HG03135 (cell line): ENCODE measurements around the gene PTPRZ1.

Experiments used
- ATAC-seq: cut with Tn5 transposase; IDR thresholded peaks from one replicate; pipeline ENCODE4 v1.9.1; 2021; ENCODE audit warnings: mild to moderate bottlenecking, moderate library complexity; ENCODE audit not compliant: unreplicated experiment

The PTPRZ1 gene

GRCh38 chr7:121872831-121873288 is at the start of gene PTPRZ1:
Gene PTPRZ1 (plus strand): TSS chr7:121873161. CDS start chr7:121873500, 339 bp downstream.
- ATAC-seq, result no peak

GRCh38 chr7:121824276-121824675 is 48.7 kb upstream of the PTPRZ1 start:
- no peak for ATAC-seq

DNA sequence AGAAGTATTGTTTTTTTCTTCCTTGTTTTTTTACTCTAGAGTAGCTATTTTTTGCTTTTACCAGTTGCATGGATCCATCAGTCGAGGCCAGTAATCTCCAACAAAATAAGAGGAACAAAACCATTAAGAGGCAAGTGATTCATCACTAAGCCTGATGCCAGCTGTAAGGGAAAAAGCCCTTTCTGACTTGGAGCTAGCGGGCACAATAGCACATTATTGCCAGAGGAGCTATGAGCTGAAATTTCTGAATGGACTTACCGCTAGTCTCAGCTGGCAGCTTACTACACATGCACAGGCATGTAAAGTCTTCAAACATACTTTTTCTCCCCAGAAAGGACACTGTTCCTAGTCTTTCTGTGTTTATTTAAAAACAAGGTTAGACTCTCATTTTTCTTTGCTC is 41.6 kb upstream of the PTPRZ1 start:
- ATAC-seq, result no peak

DNA sequence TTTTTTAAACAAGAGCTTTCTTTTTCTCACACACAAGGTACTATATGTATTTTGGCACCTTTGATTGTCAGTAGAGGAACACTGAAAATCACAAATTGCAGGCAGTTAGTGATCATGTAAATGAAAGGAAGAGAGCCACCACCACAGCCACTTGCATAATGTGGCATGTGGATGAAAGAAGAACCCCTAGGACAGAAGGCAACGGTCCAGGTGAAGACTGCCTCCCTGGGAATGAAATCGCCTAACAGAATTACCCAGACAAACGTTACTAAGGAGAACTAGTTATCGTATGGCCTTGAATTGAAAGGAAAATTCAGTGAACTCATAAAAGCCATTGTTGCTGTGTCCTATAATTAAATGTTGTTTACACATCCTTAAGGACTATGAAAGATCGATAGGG is 41.2 kb upstream of the PTPRZ1 start:
- no peak for ATAC-seq

GRCh38 chr7:121832347-121832746 is 40.6 kb upstream of the PTPRZ1 start:
- ATAC-seq, result no peak

DNA sequence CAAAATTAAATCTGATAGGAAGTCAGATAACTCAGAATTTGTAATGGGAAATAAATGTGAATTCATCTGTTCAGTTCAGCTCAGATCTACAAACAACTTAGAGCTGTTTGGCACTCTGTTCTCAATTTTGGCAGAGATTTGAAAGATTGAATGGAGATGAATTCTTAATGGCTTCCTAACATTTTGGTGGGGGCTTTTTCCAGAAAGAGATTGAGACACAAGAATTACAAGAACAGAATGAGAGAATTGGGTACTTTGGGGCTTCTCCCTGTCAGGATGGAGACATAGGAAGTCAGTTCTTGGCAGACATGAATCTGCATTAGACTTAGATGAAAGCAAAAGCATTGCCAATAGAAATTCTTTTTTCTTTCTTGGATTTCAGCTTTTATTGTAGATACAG is 39.0 kb upstream of the PTPRZ1 start:
- no peak for ATAC-seq

DNA sequence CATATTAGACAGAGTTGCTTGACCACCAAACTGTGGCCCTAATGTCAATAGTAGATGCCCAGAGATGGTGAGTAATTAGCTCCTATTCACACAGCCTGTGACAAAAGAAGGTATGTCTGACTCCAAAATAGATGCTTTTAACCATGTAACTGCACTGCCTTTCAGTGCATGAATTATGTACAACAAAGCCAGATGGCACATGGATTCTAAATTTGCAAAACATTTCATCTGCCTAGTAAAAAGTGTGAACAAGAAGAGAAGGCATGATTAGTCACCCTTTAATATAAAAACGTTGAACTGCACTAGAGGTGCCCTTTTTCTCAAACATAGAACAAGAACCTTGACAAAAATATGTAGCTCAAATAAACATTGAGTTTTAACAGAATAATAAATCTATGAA is 35.5 kb upstream of the PTPRZ1 start:
- no peak for ATAC-seq

GRCh38 chr7:121847041-121847440 is 25.9 kb upstream of the PTPRZ1 start:
- no peak for ATAC-seq

DNA sequence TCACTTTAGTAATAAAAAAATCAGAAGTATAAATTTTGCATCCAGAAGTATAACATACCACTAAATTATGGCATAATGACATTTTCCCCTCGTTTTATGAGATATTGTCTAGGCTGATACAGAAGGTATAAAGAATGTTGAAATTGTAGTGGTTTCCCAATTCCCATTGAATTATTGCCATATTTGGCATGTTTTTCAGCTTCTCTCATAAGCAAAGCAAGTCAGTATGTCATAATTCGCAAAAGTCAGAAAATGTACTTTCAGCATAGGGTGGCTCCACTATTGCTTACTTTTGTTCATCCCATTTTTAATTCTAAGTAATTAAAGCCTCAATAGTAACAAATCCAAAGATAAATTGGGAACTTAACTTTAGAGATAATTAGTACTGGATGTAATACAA is 19.7 kb upstream of the PTPRZ1 start:
- no peak for ATAC-seq

DNA sequence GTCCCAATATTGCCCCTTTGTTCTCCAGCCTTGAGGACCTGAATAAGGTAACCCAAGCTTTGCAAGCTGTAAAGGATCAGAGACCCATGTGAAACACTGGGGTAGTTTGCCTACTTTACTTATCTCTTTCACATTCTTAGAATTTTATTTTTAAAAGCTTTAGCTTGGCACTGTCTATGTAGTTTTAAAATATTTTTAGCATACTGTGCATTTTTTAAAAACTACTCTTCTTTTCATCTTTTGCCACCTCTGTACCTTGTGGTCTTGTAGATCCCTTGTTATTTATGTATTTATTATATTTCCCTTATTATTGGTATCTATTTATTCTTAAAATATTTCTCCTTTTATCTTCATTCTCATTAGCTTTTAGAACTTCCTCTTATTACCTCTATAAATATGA is 12.0 kb upstream of the PTPRZ1 start:
- no peak for ATAC-seq

GRCh38 chr7:121862591-121862990 is 10.4 kb upstream of the PTPRZ1 start:
- ATAC-seq, result no peak

DNA sequence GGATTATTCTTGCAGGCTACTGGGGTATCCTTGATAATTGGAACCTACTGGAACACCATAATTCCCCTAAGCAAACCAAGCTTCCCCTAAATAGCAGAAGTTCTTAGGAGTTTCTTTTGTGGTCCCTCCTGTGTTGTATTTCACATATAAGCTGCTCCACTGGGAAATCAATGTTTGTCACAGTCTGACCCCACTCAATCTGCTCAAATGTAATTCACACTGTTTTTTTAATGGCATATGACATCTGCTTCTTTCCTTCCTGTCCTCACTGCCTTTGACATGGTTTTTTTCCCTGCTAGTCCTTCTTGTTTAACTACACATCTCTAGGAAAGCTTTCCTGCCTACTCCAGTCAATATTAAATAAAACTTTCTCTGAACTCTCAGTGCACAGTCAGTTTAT is 1.8 kb upstream of the PTPRZ1 start:
- no peak for ATAC-seq

DNA sequence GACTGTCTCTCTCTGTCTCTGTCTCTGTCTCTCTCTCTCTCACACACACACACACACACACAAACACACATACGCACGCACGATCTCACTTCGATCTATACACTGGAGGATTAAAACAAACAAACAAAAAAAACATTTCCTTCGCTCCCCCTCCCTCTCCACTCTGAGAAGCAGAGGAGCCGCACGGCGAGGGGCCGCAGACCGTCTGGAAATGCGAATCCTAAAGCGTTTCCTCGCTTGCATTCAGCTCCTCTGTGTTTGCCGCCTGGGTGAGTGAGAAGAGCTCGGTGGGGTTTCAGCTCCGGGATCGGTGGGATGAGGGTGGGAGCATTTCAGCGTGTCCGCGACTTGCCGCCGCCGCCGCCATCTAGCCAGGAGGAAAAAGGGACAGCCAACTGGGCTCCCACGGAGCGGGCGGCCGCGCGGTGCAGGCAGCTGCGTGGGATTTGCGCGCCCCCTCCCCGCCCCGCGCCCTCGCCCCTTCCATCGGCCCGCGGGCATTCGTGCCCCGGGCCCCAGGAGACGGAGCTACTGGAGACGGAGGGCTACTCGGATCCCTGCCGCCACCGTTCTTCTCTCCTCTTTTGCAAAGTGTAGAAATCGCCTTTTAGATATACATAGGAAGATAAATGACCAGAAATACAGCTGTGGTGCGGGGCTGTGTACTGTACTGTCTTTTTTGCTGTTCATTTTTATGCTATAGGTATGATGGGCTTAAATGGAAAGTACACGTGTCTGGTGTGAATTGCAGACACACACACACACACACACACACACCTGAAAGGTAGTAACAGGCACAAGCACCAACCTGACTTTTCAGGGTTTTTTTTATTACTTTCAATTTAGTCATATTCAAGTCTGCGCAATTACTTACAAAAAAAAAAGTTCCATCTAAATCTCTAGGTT is 581 bp downstream of the PTPRZ1 start:
- ATAC-seq, result no peak

DNA sequence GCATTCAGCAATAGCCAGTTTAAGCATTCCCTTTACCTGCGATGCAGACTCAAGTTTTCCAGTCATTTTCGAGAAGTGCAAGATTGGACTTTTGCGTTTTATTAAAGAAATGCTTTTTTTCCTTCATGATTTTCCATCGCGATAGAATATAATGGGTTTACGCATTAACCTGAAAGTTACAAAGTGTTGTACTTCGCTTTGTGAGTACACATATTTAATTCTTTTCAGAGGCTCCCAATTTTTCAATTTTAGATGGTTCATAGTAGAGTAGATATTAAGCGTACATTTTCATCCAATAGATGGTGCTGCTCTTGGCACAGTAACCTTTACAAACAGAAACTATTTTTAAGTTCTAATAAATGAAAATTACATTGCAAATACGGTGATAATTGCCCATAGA is 1.3 kb downstream of the PTPRZ1 start:
- no peak for ATAC-seq

DNA sequence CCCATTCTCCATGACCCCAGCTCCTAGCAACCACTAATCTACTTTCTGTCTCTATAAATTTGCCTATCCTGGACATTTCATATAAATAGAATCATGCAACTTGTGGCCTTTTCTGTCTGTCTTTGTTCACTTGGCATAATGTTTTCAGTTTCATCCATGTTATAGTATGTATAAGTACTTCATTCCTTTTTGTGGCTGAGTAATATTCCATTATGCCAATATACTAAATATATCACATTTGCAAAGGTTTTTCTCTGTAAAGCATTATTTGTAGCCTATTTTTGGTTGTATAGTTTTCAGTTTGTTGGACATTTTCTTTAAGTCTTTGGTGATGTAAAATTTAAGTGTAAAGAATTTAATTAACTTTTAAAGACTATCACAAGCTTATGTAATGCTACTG is 2.2 kb downstream of the PTPRZ1 start:
- no peak for ATAC-seq

DNA sequence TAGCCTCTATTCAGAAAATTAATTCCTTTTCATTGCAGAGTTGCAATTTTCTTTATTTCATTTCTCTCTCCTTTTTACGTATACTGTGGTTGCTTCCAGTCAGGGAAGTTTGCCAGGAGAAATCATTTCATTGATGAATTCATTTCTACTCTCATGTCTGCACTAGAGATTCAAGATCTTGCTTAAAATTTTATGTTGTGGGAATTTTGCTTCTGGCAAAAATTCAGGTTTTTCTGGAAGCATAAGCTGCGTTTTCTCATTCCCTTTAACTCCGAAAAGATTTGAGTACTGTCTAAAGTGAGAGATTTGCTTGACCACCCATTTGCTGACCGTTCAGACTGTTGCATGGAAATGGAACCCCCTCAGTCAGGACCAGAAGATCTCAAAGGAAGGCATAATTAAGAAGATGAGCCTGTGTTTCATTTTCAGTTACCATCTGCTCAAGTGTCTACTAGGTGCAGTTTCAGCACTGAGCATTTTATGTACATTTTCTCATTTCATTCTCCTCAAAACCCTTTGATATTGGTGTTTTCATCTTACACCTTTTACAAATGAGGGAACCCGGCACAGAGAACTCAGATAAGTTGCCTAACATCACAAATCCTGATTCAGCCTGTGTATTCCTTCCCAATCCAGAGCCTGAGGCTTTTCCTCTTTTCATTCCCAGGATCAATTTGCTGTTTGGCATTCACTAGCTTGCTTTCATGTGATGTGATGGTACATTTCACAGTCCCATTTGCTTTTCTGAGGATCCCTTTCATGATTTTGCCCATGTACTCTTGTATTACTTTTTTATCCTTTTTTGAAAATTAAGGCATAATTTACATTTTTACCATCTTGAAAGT is 3.9 kb downstream of the PTPRZ1 start:
- ATAC-seq, result no peak

DNA sequence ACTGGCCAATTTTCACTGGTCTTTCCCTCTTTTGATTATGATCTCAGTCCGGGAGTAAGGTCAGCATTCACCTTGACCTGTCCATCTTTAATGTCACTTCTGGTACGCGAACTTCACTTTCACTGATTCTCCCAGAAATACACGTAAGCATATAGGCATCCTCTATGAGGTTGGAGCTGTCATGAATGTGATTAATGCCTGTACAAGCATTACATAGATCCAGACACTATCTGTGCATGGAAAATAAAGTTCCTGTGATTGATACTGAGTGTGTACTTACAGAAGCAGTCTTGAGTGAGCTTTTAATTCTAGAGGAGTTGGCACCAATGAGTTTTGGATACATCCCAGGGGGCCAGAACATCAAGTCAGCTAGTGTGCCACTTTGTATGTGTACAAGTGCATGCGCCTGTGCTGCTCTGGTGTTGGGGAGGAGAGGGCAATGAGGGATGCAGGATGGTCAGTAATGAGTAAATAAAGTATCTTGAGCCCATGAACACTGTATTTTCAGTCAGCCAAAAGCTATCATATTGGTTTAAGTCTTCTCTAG is 6.0 kb downstream of the PTPRZ1 start:
- no peak for ATAC-seq

- ATAC-seq, result no peak
Observed at GRCh38 chr7:121879544-121879943, 6.6 kb downstream of the PTPRZ1 start.

DNA sequence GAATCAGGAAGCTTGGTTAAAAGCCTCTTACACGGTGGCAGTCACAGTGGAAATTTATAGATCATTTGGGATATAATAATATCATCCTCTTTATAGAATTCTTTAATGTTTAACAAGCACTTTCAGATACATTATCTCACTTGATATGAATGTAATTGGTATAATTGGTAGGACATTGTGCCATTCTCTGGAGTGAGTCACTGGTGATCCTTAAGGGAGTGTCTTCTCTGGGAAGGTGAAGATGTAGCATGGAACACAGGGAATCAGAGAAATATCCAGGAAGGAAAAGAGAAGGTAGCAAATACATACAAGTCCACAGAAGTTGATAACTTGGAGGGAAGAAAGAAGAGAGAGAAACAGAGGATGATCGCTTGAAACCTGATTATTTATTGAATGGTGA is 9.8 kb downstream of the PTPRZ1 start:
- no peak for ATAC-seq

- no peak for ATAC-seq
Observed at GRCh38 chr7:121885166-121885920, 12.4 kb downstream of the PTPRZ1 start.

DNA sequence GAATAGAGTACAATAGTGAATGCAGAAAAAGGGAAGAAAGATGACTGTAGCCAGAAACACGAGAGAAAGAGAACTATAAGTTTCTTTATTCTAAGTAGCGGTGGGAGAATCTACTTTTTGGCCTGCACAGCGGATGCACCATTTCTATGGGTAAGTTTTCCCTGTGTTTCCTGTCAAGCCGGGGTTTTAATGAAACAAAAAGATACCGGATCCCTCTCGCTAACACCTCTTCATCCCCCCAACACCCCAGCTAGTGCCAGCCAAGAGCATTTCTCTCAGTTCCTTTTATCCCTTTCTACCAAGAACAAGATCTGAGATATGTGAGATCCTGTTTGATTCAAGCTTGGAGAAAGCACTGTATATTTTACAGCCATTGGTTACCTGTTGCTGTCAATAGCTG is 14.7 kb downstream of the PTPRZ1 start:
- no peak for ATAC-seq
